Retina (tissue), 1 donor: ENCODE measurements around the gene NUDT14.

Source experiments
- DNase-seq: peaks from one replicate; pipeline ENCODE4 v3.0.0-alpha.2; 2016

The NUDT14 gene

GRCh38 chr14:105196265-105196960 is 15.3 kb upstream of the NUDT14 start:
- peak; percentile 89 for DNase-seq

GRCh38 chr14:105195522-105196264 is 14.6 kb upstream of the NUDT14 start:
- DNase-seq: peak; percentile 78

- DNase-seq: no peak
Observed at GRCh38 chr14:105195051-105195450, 13.9 kb upstream of the NUDT14 start.

- peak; percentile 22 for DNase-seq
Observed at GRCh38 chr14:105193916-105194782, 13.0 kb upstream of the NUDT14 start.

- DNase-seq: peak; percentile 60
Observed at GRCh38 chr14:105192866-105193731, 12.0 kb upstream of the NUDT14 start.

- no peak for DNase-seq
Observed at GRCh38 chr14:105187935-105188524, 6.9 kb upstream of the NUDT14 start.

GRCh38 chr14:105187116-105187515 is 6.0 kb upstream of the NUDT14 start:
- no peak for DNase-seq

- DNase-seq: no peak
Observed at GRCh38 chr14:105185973-105186372, 4.9 kb upstream of the NUDT14 start.

- DNase-seq: no peak
Observed at GRCh38 chr14:105185001-105185400, 3.9 kb upstream of the NUDT14 start.

- DNase-seq: no peak
Observed at GRCh38 chr14:105184461-105184860, 3.3 kb upstream of the NUDT14 start.

- no peak for DNase-seq
Observed at GRCh38 chr14:105182296-105183020, 1.3 kb upstream of the NUDT14 start.

GRCh38 chr14:105181549-105182295 is 610 bp upstream of the NUDT14 start:
- no peak for DNase-seq

GRCh38 chr14:105179191-105179590 is 1.9 kb downstream of the NUDT14 start:
- no peak for DNase-seq

GRCh38 chr14:105178868-105179140 is 2.3 kb downstream of the NUDT14 start:
- no peak for DNase-seq

- no peak for DNase-seq
Observed at GRCh38 chr14:105178069-105178867, 2.8 kb downstream of the NUDT14 start.

GRCh38 chr14:105177082-105177481 is 4.0 kb downstream of the NUDT14 start:
- DNase-seq: no peak

- no peak for DNase-seq
Observed at GRCh38 chr14:105176513-105176912, 4.6 kb downstream of the NUDT14 start.

- no peak for DNase-seq
Observed at GRCh38 chr14:105173901-105174894, 6.9 kb downstream of the NUDT14 start.

GRCh38 chr14:105173145-105173544 is 8.0 kb downstream of the NUDT14 start:
- no peak for DNase-seq
